Hepatocyte (in vitro differentiated cells): ENCODE results near the gene SPATS2.

Experiments used
- EZH2 ChIP-seq: fragments of 200-600 bp; sonication (generic); IDR thresholded peaks from 2 replicates; pipeline ENCODE4 v1.6.1; 2016; ENCODE audit warnings: antibody characterized with exemption, mild to moderate bottlenecking, borderline replicate concordance
- EZH2phosphoT487 ChIP-seq: fragments of 200-600 bp; sonication (generic); IDR thresholded peaks from one replicate; pipeline ENCODE4 v1.6.1; 2018; ENCODE audit warnings: antibody characterized with exemption, mild to moderate bottlenecking, low read depth, moderate library complexity; ENCODE audit not compliant: unreplicated experiment, severe bottlenecking
- TF ChIP-seq, protein P1 (sequence below): fragments of 200-600 bp; sonication (generic); IDR thresholded peaks from 2 replicates; pipeline ENCODE4 v1.5.1; 2016; ENCODE audit warnings: antibody characterized with exemption, mild to moderate bottlenecking; ENCODE audit not compliant: poor library complexity

DNA sequence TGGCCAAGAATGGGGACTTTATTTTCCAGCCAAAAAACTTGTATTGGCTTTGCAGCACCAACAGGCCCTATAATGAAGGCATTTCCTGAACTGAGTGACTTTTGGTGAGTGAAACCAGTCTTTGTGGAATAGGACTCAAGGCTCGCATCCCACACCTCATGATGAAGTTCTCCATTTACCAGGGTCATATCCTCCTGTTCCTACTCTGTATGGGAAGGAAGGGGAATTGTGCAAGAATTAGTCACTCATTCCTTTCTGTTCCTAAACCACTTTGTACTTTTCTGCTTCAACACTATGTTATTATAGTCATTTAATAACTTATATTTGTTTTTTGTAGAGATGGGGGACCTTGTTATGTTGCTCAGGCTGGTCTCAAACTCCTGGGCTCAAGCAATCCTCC lies 2.3 kb upstream of the SPATS2 start:
- TF ChIP-seq, protein P1, sequence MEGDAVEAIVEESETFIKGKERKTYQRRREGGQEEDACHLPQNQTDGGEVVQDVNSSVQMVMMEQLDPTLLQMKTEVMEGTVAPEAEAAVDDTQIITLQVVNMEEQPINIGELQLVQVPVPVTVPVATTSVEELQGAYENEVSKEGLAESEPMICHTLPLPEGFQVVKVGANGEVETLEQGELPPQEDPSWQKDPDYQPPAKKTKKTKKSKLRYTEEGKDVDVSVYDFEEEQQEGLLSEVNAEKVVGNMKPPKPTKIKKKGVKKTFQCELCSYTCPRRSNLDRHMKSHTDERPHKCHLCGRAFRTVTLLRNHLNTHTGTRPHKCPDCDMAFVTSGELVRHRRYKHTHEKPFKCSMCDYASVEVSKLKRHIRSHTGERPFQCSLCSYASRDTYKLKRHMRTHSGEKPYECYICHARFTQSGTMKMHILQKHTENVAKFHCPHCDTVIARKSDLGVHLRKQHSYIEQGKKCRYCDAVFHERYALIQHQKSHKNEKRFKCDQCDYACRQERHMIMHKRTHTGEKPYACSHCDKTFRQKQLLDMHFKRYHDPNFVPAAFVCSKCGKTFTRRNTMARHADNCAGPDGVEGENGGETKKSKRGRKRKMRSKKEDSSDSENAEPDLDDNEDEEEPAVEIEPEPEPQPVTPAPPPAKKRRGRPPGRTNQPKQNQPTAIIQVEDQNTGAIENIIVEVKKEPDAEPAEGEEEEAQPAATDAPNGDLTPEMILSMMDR: no peak
- no peak for TF ChIP-seq EZH2
- no peak for TF ChIP-seq EZH2phosphoT487
